MM.1S (cell line): ENCODE data around the gene BRIP1.

ENCODE experiments used
- EZH2 ChIP-seq: fragments of 300-600 bp; sonication (generic); optimal IDR thresholded peaks from 2 replicates; pipeline ENCODE3; 2017; ENCODE audit warnings: low read depth, mild to moderate bottlenecking, antibody characterized with exemption, low read length, mixed read lengths
- EZH2phosphoT487 ChIP-seq: fragments of 300-600 bp; sonication (generic); IDR thresholded peaks from 2 replicates; pipeline ENCODE4 v1.6.1; 2018; ENCODE audit warnings: antibody characterized with exemption, low read length
- TF ChIP-seq, protein P1 (sequence below): fragments of 300-600 bp; sonication (generic); IDR thresholded peaks from 2 replicates; pipeline ENCODE4 v1.5.1; 2016; ENCODE audit warnings: antibody characterized with exemption, low read length, mixed read lengths

DNA sequence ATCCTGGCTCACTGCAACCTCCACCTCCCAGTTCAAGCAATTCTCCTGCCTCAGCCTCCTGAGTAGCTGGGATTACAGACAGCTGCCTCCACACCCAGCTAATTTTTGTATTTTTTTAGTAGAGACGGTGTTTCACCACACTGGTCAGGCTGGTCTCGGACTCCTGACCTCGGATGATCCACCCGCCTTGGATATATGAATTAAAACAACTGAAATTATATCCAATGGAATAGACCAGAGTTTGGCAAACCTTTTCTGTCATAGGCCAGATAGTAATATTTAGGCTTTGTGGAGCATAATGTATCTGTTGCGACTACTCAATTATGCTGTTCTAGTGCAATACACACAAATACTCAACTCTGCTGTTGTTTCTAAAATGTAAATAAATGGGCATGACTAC is 178.5 kb downstream of the BRIP1 start:
- TF ChIP-seq EZH2phosphoT487 (no peak), EZH2 (no peak)
- TF ChIP-seq, protein P1, sequence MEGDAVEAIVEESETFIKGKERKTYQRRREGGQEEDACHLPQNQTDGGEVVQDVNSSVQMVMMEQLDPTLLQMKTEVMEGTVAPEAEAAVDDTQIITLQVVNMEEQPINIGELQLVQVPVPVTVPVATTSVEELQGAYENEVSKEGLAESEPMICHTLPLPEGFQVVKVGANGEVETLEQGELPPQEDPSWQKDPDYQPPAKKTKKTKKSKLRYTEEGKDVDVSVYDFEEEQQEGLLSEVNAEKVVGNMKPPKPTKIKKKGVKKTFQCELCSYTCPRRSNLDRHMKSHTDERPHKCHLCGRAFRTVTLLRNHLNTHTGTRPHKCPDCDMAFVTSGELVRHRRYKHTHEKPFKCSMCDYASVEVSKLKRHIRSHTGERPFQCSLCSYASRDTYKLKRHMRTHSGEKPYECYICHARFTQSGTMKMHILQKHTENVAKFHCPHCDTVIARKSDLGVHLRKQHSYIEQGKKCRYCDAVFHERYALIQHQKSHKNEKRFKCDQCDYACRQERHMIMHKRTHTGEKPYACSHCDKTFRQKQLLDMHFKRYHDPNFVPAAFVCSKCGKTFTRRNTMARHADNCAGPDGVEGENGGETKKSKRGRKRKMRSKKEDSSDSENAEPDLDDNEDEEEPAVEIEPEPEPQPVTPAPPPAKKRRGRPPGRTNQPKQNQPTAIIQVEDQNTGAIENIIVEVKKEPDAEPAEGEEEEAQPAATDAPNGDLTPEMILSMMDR, result no peak
